Activated CD4-positive, alpha-beta T cell treated with anti-CD3 and anti-CD28 coated beads, Interleukin-2, Interleukin-4, amounts not matched to agents 100 ng/mL and 50 ng/mL, durations not matched to agents 16 hours and 8 hours (primary cell): ENCODE results near the gene GRAMD1C.
"Not testable (repeated sequence)": the region's sequence is repeated elsewhere in the genome, so short reads cannot be mapped to it uniquely, and the experiment has no call there.

Experiments
- DNase-seq: peaks from one replicate; pipeline ENCODE4 v3.0.0-alpha.2; 2020; ENCODE audit warnings: low spot score

GRAMD1C gene

GRCh38 chr3:113838631-113839209, at the start of gene GRAMD1C:
GRAMD1C (plus strand) TSS chr3:113838788; CDS start chr3:113838910, 122 bp downstream.
- peak; percentile 86 for DNase-seq

- no peak for DNase-seq
Measured at GRCh38 chr3:113791381-113791780, 47.2 kb upstream of the GRAMD1C start.

- no peak for DNase-seq
Measured at GRCh38 chr3:113794526-113794925, 44.1 kb upstream of the GRAMD1C start.

GRCh38 chr3:113795693-113796092, 42.9 kb upstream of the GRAMD1C start:
- DNase-seq: no peak

- no peak for DNase-seq
Measured at GRCh38 chr3:113802795-113803455, 35.7 kb upstream of the GRAMD1C start.

GRCh38 chr3:113804661-113805060, 33.9 kb upstream of the GRAMD1C start:
- no peak for DNase-seq

GRCh38 chr3:113805249-113805648, 33.3 kb upstream of the GRAMD1C start:
- no peak for DNase-seq

GRCh38 chr3:113812854-113813253, 25.7 kb upstream of the GRAMD1C start:
- no peak for DNase-seq

- no peak for DNase-seq
Measured at GRCh38 chr3:113819866-113820265, 18.7 kb upstream of the GRAMD1C start.

GRCh38 chr3:113825090-113825489, 13.5 kb upstream of the GRAMD1C start:
- DNase-seq: no peak

GRCh38 chr3:113828600-113828999, 10.0 kb upstream of the GRAMD1C start:
- no peak for DNase-seq

- no peak for DNase-seq
Measured at GRCh38 chr3:113829576-113830354, 8.8 kb upstream of the GRAMD1C start.

GRCh38 chr3:113831103-113831355, 7.6 kb upstream of the GRAMD1C start:
- no peak for DNase-seq

- peak; percentile 9 for DNase-seq
Measured at GRCh38 chr3:113832477-113833164, 6.0 kb upstream of the GRAMD1C start.

GRCh38 chr3:113834983-113835382, 3.6 kb upstream of the GRAMD1C start:
- no peak for DNase-seq

GRCh38 chr3:113839551-113839950, 963 bp downstream of the GRAMD1C start:
- no peak for DNase-seq

- DNase-seq: peak; percentile 35
Measured at GRCh38 chr3:113844622-113845222, 6.1 kb downstream of the GRAMD1C start.

- no peak for DNase-seq
Measured at GRCh38 chr3:113847247-113847646, 8.7 kb downstream of the GRAMD1C start.

GRCh38 chr3:113847664-113848461, 9.3 kb downstream of the GRAMD1C start:
- DNase-seq: no peak

GRCh38 chr3:113849071-113849470, 10.5 kb downstream of the GRAMD1C start:
- DNase-seq: not testable (repeated sequence)

GRCh38 chr3:113849841-113850240, 11.3 kb downstream of the GRAMD1C start:
- not testable (repeated sequence) for DNase-seq

GRCh38 chr3:113850391-113850790, 11.8 kb downstream of the GRAMD1C start:
- not testable (repeated sequence) for DNase-seq
